GM19328 (cell line): Measurements from ENCODE around the gene TRIM41.
"Not testable (repeated sequence)": the region's sequence is repeated elsewhere in the genome, so short reads cannot be mapped to it uniquely, and the experiment has no call there.

Experiments used
- ATAC-seq: cut with Tn5 transposase; IDR thresholded peaks from one replicate; pipeline ENCODE4 v1.9.1; 2021; ENCODE audit warnings: mild to moderate bottlenecking, moderate library complexity; ENCODE audit not compliant: unreplicated experiment

The TRIM41 gene

DNA sequence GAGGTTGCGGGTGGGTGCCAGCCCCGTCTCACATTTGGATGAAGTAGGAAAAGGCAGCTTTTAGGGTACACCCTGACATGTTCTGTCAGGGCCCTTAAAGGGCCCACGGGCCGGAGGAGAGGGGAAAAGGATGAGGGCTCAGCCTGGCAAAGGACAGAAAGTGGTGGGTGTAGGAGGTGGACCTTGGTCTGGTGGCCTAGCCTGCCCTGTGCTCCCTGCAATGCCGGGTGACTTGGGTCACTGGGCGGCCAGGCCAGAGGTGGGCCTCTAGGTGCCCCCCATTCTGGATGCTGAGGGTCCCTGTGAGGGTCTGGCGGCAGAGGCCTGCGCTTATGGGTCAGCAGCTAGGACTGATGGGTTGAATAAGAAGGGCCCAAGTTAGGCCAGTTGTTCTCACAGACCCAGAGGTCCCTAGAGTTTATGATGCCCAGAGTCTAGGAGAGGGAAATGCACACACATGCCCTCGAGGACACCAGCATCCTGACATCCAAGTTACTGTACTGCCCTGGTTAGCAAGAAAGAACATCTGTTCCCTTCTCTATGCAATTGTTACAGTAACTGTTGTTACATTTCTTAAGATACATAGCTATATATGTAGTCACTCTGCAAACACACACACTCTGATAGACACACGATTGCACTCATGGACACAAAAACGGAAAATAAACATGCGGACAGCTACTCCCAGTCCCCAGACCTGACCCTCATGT lies 30.6 kb upstream of the TRIM41 start:
- ATAC-seq = no peak

DNA sequence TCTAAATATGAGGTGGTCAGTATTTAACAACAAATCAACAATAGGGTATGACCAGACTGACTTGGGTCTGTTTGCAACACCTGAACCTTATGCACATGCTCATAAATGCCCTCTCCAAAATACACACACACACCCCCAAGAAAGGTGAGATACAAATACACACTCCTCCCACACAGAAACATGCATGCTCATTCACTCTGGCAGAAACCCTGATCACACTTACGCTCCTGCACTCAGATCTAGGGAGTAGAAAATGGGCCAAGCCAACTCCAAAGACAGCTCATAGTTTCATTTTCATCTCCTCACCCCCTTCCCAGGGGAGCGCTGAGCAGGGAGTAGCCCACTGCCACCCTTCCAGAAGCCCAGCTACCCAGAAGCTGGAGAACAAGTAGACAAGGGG lies 29.4 kb upstream of the TRIM41 start:
- no peak for ATAC-seq

DNA sequence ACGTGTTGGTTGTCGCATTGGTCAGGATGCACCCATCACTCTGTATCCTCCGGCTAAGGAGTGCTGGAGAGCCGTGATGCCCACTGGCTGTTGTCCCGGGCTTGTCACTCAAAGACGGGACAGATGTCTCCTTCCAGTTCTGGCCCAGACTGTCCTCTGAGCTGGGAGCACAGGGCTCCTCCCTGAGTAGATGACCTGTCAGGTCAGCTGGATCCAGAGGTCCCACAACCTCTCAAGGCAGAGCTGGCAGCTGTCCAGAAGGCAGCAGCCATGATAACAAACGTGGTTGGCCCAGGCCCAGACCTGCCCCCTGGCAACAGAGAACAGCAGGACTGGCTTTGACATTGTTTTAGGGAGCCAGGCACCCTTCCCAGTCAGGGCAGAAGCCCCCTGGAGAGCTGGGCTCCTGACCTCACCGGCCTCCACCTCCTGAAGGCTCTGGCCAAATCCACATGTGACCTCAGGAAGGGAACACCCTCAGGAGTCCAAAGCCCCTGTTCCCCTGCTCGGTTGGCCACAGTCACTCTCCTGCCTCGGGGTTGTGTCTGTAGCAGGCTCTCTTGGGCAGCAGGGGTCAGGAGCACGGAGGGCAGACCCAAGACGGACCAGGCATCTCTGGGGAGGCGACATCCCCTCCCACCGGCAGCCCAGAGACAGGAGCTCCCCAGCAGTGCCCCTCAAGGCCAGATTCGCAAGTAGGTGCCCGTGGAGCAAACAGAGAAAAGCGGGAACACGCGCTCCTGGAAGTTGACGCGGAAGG lies 28.4 kb upstream of the TRIM41 start:
- no peak for ATAC-seq

DNA sequence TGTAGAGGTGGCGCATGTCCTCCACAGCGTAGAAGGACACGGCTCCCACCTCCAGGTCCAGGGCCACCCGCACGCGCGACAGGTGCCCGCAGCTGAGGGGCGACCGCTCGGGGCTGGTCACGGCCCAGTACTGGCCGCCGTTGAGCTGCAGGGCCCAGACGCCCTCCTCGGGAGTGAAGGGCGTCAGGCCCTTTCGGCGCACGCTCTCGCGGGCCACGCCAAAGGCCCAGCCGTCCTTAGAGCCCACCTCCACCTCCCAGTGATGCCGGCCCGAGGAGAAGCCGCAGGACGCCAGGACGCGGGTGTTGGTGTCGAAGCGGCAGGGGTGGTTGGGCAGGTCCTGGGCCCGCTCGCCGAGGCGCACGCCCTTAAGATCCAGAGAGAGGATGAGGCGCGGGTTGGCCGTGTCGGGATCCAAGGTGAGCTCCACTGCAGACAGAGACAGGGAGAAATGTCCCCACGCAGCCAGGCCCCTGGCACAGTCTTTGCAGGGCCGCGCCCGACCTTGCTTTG lies 27.8 kb upstream of the TRIM41 start:
- no peak for ATAC-seq

DNA sequence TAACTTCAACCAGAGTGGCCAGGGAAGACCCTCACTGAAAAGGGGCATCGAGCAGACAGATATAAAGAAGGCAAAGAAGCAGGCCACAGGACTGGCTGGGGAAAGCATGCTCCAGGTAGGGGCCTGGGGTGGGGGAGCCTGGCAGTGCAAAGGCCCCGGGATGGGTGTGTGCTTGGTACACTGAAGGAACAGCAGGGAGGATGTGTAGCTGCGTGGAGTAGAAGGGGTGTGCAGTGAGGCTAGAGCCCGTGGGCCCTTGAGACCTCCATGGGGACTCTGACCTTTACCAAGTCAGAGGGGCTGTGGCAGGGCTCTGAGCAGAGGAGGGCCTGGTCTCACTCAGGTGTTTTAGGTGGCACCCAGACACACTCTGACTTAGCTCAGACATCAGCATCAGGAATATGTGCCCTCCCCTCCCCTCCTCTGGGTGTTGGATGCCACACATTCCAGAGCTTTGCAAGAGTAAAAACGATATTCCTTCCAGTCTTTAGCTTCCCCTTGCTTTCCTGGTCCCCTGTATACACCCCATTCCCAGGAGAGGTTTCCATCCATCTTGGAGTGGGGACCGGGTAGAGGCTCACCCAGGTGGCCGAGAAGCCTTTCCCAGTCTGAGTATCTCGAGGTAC lies 25.6 kb upstream of the TRIM41 start:
- ATAC-seq = no peak

DNA sequence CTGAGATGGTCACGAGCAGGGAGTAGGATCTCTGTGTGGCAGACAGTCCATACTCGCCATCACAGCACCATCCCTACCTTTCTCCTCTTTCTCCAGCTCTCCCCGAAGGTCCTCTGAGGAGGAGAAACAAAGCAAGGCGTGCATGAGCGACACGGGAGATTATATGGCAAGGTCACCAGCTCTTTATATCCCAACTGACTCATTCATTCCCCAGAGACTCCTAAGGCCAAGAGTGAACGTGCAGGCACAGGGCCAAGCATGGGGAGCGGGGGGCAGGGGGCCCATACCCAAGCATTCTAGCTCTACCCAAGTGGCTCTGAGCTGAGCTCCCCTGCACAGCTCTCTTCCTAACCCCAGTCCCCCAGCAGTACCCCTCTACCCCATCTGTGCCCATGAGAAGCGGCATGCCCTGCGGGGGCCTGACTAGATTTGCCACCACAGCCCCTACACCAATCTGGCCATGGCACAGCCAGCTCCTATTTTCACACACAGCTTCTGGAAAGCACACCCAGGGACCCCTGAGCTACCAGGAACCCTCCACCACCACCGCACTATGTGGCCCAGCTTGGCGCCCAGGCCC lies 24.9 kb upstream of the TRIM41 start:
- ATAC-seq = no peak

DNA sequence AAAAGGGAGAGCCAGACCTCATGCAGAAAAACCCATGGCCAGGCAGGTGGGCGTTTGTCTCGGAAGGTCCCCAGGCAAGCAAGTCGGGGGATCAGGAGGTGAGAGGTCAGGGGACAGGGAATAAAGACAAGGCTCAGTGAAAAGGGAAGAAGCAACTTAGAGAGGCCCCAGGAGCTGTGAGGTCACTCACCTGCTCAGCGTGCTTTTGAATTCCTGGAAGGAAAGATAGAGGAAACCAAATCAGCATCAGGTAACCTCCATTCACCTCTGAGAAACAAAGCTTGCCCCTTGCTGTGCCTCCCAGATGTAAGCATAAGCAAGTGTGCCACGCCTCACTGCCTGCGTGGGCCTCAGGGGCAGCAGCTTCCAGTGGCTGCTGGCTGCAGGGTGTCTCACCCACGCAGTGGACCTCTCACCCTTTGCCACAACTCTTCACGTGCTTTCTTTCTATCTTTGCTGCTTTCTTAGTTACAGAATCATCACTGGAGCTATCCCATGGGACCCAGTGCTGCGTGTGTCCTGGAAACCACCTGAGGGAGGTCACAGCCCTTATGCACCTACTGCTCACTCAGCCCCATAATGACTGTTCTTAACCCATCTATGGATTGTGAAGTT lies 24.1 kb upstream of the TRIM41 start:
- peak; percentile 63 for ATAC-seq

DNA sequence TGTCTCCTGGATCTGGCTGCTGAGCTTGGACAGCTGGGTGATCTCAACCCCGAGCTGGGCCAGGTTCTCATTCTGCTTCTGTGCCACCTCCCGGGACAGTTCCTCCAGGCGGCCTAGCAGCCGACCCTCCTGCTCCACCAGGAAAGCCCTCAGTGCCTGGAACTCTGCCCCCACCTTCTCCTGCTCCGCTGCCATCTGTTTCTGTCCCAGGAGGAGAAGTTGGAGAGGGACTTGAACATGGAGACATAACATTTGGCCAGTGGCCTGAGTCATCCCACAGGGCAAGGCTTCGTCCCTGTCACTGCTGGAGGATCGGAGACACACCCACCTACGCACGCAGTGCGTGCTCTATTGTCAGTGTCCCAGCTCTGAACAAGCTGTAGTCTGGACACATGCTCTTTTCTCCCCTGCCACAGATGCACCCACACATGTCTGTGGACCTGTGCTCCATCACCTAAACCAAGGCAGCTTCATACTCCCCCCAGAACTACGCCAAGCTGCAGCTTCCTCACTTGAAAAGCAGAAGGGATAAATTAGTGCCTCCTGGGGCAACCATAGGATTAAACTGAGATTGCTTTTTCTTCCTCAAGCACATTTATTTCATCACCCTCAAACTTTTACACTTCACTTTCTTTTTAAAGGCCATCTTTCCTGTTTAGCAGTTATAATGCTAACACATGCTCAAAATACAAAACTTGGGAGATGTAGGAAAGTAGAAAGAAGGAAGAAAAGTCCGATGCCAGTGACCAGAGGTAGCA lies 23.0 kb upstream of the TRIM41 start:
- ATAC-seq = no peak

DNA sequence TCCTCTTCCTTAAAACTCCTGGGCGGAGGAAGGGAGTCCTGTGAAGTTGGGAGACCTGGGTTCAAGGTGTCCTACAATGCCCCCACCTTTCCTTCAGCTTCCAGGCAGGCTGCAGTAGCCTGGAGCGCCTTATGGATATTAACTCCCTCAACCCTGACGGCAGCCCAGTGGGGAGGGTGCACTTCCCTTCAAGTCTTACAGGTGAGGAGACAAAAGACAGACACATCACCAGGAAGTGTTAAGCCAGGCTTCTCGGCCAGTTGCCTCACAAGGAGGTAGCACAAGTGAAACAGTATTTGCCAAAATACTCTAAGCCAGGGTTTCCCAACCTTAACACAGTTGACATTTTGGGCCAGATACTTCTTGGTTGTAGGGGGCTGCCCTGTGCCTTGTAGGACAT lies 22.3 kb upstream of the TRIM41 start:
- ATAC-seq = no peak

DNA sequence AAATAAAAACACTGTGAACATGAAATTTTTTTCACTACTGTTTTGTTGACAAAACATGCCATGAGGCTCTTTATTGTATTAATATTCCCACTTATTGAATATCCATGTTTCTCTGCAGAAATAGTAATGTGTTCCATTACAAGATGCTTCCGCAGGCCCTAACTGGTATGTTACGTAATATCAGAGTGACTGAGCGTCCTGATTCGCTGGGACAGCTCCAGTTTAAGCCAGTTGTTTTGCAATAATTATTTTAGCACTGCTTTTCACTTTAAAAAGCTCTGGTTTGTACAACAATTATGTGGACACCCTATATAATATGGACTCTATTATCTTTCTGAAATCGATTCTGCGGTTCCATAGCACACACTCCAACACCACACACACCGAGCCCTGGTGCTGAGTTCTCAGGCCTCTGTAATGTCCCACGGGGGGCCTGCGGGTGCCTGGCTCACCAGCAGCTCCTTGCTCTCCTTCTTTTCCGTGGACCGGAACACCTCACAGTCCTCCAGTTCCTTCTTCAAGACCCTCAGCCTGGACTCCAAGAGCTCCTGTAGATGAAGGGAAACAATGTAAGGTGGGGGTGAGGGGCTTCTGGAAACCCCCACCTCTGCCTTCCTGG lies 19.9 kb upstream of the TRIM41 start:
- ATAC-seq = no peak

DNA sequence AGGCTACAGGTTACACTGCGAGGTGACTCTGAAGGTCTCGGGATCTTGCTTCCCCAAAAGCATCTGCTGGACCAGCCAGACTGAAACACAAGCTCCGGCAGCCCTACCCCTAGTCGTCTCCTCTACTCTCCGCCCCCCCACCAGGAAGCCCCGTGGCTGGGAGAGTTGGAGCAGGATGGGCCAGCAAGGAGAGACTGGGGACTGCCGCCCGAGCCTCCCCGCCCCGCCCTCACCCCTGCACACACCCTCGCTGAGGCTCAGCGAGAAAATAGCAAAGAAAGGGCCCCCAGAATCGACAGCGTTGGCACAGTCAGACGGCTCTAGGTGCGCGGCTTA lies 19.3 kb upstream of the TRIM41 start:
- no peak for ATAC-seq

DNA sequence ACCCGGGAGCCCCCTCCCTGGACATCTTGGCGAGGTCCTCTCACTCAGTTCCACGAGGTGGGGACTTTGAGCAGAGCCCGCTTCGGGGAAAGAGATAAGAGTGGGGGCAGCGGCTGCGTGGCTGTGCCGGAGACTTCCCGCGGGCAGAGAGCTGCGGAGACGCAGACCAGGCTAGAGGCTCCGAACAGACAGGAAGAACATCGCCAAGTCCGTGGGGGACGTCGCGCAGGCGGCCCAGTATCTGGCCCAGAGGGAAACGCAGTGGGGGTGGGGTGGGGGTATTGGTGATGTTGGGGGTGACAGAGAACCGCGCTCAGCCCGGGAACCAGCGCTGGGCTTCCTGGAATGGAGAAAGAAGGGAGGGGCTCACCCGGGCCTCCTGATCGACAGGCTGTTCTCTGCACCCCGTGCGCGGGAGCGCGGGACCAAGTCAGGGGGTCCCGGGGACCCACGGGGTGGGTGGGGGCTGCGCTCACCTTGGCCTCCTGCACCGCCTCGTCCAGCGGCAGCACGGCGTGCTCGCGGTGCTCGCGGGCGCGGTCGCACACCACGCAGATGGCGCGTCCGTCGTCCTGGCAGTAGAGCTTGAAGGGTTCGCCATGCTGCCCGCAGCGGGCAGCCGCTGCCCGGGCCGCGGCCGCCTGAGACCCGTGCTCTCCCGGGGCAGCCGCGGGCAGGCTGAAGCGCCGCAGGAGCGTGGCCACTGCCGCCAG lies 18.8 kb upstream of the TRIM41 start:
- ATAC-seq = no peak

DNA sequence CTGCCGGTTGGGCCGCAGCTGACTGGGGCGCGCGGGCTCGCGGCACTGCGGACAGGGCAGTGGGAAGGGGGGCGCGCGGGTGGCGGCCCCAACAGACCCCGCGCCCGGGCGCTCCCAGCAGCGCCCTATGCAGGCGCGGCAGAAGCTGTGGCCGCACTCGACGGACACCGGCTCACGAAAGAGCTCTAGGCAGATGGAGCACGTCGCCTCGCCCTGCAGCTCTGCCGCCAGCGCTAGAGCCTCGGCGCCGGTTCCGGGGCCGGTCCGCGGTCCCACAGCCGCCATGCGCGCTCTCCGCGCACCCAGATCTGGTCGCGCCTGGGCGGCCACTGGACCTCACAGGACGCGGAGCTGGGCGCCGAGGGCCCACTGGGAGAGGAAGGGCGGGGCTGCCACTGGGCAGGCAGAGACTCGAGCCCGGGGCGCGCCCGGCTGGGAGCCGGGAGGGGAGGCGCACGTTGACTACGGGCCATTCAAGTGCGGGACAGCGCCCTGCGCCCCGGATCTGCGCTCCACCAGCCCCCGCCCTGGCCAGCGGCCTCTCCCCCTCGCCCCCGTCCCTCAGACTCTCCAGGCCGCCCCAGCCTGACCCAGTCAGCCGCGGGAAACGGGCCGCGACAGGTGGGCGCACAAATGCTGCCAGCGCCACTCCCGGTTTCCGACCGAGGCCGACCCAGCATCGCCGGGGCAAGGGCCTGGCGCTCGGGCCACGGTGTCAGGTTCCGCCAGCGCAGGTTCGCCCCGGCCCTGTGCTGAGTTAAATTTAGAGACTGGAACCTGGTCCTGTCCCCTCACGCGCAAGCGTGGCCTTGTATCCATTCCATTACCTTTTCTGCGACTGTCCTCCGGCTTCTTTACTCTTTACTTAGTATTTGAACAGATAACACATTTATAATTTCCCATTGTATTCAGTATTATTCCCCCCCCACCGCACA lies 18.0 kb upstream of the TRIM41 start, which contains the start of gene TRIM7:
Gene TRIM7 (minus strand): TSS at position 371 of the 935 bp plus-strand sequence. CDS start 86 bp downstream, at position 285.
- no peak for ATAC-seq

DNA sequence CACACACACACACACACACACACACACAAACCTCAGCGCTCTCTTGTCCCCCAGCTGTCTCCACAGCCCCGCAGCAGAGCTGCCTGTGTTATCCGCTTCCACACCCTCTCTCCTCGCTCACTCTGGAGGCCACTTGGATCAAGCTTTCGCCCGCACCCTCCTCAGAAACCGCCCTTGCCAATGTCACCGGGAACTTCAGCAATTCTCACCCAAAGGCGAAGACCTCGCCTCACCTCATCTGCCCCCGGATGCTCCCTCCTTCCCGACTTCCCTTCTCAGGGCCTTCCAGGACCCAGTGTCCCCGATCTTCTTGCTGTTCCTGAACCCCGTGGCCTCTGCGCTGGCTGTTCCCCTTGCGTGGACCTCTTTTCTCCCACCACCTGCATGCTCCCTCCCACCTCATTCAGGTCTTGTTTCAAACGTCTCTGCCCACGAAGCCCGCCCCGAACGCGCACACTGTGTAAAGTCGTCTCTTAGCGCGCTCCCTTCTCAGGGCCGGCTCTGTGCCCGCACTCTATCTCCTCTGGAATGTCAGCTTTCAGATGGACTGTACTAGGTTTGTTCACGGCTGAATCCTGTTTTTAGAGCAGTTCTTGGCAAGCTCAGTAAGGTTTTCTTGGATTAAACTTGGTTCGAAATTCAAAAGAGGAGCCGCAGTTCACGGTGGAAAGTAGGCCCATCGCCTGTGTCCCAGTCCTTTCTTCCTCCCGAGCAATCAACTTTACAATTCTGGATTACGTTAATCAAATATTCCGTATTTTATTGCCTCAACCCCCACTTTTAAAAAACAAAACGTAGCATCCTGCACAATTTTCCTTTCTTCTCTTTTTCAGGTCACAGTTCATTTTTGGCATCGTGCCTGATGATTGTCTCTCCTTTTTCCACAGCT lies 17.1 kb upstream of the TRIM41 start:
- ATAC-seq = no peak

DNA sequence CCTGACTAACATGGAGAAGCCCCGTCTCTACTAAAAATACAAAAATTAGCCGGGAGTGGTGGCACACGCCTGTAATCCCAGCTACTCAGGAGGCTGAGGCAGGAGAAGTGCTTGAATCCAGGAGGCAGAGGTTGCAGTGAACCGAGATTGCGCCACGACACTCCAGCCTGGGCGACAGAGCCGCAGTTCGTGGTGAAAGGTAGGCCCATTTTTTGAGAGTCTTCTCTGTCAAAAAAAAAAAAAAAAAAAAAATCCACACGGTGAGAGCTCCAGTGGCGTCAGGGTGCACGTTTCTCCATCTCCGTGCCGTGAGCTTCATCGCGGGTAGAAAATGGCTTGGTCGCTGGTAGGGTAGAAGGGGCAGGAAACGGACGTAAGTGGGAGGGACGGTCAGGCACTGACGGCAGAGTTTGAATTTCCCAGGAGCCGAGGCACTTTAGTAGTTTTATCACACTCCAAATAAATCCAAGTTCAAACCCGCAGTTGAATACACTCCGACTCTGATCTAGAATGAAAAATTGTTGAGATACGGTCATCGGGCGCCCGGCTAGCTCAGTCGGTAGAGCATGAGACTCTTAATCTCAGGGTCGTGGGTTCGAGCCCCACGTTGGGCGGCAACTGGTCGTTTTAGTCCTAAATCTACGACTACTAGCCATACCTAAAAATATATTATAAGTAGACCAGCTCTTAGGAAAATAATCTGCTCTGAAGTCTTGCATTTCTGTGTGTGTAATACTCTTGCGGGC lies 15.7 kb upstream of the TRIM41 start:
- no peak for ATAC-seq

DNA sequence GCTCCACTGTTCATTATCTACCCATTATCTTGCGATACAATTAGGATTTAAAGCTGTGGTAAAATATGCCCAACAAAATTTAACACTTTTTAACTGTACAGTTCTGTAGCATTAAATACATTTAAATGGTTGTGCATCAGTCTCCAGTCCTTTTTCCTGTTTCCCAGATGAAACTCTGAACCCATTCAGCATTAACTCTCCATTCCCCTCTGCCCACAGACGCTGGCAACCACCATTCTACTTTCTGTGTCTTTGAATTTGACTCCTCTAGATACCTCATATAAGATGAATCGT lies 15.2 kb upstream of the TRIM41 start:
- no peak for ATAC-seq

DNA sequence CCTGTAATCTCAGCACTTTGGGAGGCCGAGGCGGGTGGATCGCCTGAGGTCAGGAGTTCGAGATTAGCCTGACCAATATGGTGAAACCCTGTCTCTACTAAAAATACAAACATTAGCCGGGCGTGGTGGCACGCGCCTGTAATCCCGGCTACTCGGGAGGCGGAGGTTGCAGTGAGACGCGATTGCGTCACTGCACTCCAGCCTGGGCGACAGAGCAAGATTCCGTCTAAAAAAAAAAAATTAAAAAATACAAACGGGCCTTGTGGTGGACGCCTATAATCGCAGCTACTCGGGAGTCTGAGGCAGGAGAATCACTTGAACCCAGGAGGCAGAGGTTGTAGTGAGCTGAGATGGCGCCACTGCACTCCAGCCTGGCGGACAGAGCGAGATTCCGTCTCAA lies 14.1 kb upstream of the TRIM41 start:
- ATAC-seq = not testable (repeated sequence)
